Dedifferentiated amniotic fluid mesenchymal stem cell (primary cell): Measurements from ENCODE around the gene SUPT20HL1.

Experiments used
- DNase-seq: peaks from one replicate; pipeline ENCODE4 v3.0.0-alpha.2; 2016; ENCODE audit errors: extremely low spot score

SUPT20HL1 gene

GRCh38 chrX:24396236-24396930, 35.9 kb downstream of the SUPT20HL1 start:
- peak; percentile 19 for DNase-seq

GRCh38 chrX:24396931-24397279, 36.5 kb downstream of the SUPT20HL1 start:
- DNase-seq = peak; percentile 31

GRCh38 chrX:24398766-24399165, 38.3 kb downstream of the SUPT20HL1 start:
- DNase-seq = no peak

- DNase-seq = no peak
Observed at GRCh38 chrX:24399550-24399949, 39.1 kb downstream of the SUPT20HL1 start.

GRCh38 chrX:24405959-24406358, 45.5 kb downstream of the SUPT20HL1 start:
- no peak for DNase-seq
